ENCODE data around the gene ZCCHC3.
"Not testable (repeated sequence)": the region's sequence is repeated elsewhere in the genome, so short reads cannot be mapped to it uniquely, and the experiment has no call there.

The ZCCHC3 gene, protein sequence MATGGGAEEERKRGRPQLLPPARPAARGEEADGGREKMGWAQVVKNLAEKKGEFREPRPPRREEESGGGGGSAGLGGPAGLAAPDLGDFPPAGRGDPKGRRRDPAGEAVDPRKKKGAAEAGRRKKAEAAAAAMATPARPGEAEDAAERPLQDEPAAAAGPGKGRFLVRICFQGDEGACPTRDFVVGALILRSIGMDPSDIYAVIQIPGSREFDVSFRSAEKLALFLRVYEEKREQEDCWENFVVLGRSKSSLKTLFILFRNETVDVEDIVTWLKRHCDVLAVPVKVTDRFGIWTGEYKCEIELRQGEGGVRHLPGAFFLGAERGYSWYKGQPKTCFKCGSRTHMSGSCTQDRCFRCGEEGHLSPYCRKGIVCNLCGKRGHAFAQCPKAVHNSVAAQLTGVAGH

GRCh38 chr20:297098-297924, at the start of gene ZCCHC3:
Gene ZCCHC3, plus strand, starts transcription at chr20:297570. Its CDS starts 17 bp downstream, at chr20:297587.
- ATAC-seq (replicated peaks; ENCODE audit: extremely low read depth, poor library complexity, severe bottlenecking): peak; percentile 84
- H3K4me3 Mint-ChIP-seq: peak within 1 kb of the TSS; percentile 98
- H3K9me3 Mint-ChIP-seq: no peaks in the 10 kb centered on the region
- H3K36me3 Mint-ChIP-seq (ENCODE audit: insufficient read depth): peaks cover 15% of the 10 kb centered on the region
- peaks cover 40% of the 10 kb centered on the region for H3K4me1 Mint-ChIP-seq
- H3K27ac Mint-ChIP-seq (ENCODE audit: low read depth): peak within 1 kb of the TSS; percentile 99
- DNase-seq (ENCODE audit: low spot score in 2 of 2): peak; percentile 67 to 71
- H3K27me3 Mint-ChIP-seq: no peaks in the 10 kb centered on the region

- ATAC-seq (replicated peaks; ENCODE audit: extremely low read depth, poor library complexity, severe bottlenecking) (no peak), DNase-seq (ENCODE audit: low spot score in 2 of 2) (no peak)
- H3K27ac Mint-ChIP-seq (ENCODE audit: low read depth): no peak overlapping the region
- no peaks in the 10 kb centered on the region for H3K9me3 Mint-ChIP-seq
- H3K4me1 Mint-ChIP-seq: peaks cover 5% of the 10 kb centered on the region
- peaks cover 27% of the 10 kb centered on the region for H3K27me3 Mint-ChIP-seq
- H3K4me3 Mint-ChIP-seq: no peak overlapping the region
- no peaks in the 10 kb centered on the region for H3K36me3 Mint-ChIP-seq (ENCODE audit: insufficient read depth)
Measured at GRCh38 chr20:251354-251753, 46.0 kb upstream of the ZCCHC3 start.

GRCh38 chr20:252801-253200, 44.6 kb upstream of the ZCCHC3 start:
- no peak for ATAC-seq (replicated peaks; ENCODE audit: extremely low read depth, poor library complexity, severe bottlenecking)
- Mint-ChIP-seq H3K9me3 (no peaks in the 10 kb centered on the region), H3K36me3 (ENCODE audit: insufficient read depth) (no peaks in the 10 kb centered on the region), H3K27ac (ENCODE audit: low read depth) (no peak overlapping the region), H3K27me3 (peaks cover 34% of the 10 kb centered on the region), H3K4me1 (peaks cover 5% of the 10 kb centered on the region), H3K4me3 (no peak overlapping the region)
- no peak for DNase-seq (ENCODE audit: low spot score in 2 of 2)

DNA sequence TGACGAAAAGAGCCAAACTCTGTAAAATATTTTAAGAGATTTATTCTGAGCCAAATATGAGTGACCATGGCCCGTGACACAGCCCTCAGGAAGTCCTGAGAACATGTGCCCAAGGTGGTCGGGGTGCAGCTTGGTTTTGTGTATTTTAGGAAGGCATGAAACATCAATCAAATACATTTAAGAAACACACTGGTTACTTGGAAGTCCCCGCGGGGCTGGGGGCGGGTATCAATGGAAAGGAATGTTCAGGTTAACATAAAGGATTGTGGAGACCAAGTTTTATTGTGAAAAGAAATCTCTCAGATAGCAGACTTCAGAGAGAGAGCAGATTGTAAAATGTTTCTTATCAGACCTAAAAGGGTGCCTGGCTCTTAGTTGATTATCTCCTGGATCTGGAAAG, 43.9 kb upstream of the ZCCHC3 start:
- not testable (repeated sequence) for H3K36me3 Mint-ChIP-seq (ENCODE audit: insufficient read depth); H3K4me3 Mint-ChIP-seq; H3K27ac Mint-ChIP-seq (ENCODE audit: low read depth); ATAC-seq (replicated peaks; ENCODE audit: extremely low read depth, poor library complexity, severe bottlenecking); DNase-seq (ENCODE audit: low spot score in 2 of 2); H3K9me3 Mint-ChIP-seq; H3K4me1 Mint-ChIP-seq
- H3K27me3 Mint-ChIP-seq: peaks cover 40% of the 10 kb centered on the region

DNA sequence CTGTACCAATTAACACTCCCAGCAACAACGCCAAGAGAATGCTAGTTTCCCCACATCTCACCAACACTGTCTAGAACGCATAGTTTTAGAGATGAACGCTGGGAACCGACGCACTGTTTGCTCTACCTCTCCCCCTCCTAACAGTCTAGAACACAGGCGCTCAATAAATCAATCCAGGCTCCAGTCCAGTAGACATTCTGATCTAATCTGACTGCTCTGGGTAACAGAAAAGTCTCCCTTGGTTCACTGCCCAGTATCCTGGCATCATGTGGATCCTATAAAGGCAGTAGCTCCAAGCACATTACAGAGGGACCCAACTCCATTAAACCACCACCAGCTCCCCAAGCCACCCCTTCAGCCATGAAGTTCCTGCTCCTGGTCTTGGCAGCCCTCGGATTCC, 40.0 kb upstream of the ZCCHC3 start, which contains the start of gene DEFB132:
TSS of gene DEFB132 (plus strand) at position 306 of the 400 bp plus-strand sequence. CDS start at position 361, 55 bp downstream.
- no peaks in the 10 kb centered on the region for H3K4me1 Mint-ChIP-seq
- H3K27me3 Mint-ChIP-seq: peaks cover 38% of the 10 kb centered on the region
- no peak for DNase-seq (ENCODE audit: low spot score in 2 of 2)
- no peak within 1 kb of the TSS for H3K27ac Mint-ChIP-seq (ENCODE audit: low read depth)
- H3K36me3 Mint-ChIP-seq (ENCODE audit: insufficient read depth): no peaks in the 10 kb centered on the region
- H3K4me3 Mint-ChIP-seq: no peak within 1 kb of the TSS
- no peak for ATAC-seq (replicated peaks; ENCODE audit: extremely low read depth, poor library complexity, severe bottlenecking)
- H3K9me3 Mint-ChIP-seq: no peaks in the 10 kb centered on the region

DNA sequence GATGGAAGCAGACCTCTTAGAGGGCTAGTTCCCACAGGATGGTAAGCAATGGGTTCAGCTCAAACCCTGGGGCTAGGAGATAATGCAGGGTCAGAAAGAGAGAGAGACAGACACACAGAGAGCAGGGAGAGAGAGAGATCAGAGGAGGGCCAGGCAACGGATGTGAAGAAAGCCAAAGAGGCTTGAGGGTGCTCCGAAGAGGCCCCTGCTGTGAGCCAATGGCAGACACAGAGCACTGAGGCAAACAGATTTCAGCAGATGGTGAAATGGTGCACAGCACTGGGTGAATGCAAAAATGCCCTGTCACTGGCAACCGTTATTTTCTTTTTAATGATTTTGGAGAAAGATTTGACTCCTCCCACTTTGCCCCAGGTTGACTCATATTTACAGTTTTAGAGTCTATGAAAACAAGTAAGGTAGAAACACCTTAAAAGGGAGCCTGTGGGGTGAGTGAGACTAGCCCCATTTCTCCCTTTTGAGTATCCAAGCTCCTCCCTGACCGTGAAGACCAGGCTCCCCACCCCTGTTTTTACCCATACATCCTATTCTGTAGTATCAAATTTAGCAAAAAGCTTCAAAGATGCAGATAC, 39.0 kb upstream of the ZCCHC3 start:
- DNase-seq (ENCODE audit: low spot score in 2 of 2) (no peak), ATAC-seq (replicated peaks; ENCODE audit: extremely low read depth, poor library complexity, severe bottlenecking) (no peak)
- Mint-ChIP-seq H3K27ac (ENCODE audit: low read depth) (no peak overlapping the region), H3K9me3 (no peaks in the 10 kb centered on the region), H3K27me3 (peaks cover 33% of the 10 kb centered on the region), H3K4me3 (no peak overlapping the region), H3K4me1 (no peaks in the 10 kb centered on the region), H3K36me3 (ENCODE audit: insufficient read depth) (no peaks in the 10 kb centered on the region)

DNA sequence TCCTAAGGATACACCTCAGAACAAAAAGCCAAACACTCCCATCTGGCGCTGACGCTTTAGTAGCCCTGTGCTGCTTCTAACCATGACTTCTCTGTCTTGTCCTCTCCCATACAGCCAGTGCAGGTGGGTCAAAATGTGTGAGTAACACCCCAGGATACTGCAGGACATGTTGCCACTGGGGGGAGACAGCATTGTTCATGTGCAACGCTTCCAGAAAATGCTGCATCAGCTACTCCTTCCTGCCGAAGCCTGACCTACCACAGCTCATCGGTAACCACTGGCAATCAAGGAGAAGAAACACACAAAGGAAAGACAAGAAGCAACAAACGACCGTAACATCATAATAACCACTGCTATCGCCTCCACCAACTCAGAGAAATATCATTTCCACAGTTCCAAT, 38.4 kb upstream of the ZCCHC3 start:
- DNase-seq (ENCODE audit: low spot score in 2 of 2) (no peak), ATAC-seq (replicated peaks; ENCODE audit: extremely low read depth, poor library complexity, severe bottlenecking) (no peak)
- H3K9me3 Mint-ChIP-seq: no peaks in the 10 kb centered on the region
- H3K36me3 Mint-ChIP-seq (ENCODE audit: insufficient read depth): no peaks in the 10 kb centered on the region
- H3K4me1 Mint-ChIP-seq: no peaks in the 10 kb centered on the region
- no peak overlapping the region for H3K4me3 Mint-ChIP-seq
- H3K27me3 Mint-ChIP-seq: peaks cover 28% of the 10 kb centered on the region
- H3K27ac Mint-ChIP-seq (ENCODE audit: low read depth): no peak overlapping the region

- no peaks in the 10 kb centered on the region for H3K36me3 Mint-ChIP-seq (ENCODE audit: insufficient read depth)
- no peak overlapping the region for H3K27ac Mint-ChIP-seq (ENCODE audit: low read depth)
- H3K27me3 Mint-ChIP-seq: peaks cover 28% of the 10 kb centered on the region
- ATAC-seq (replicated peaks; ENCODE audit: extremely low read depth, poor library complexity, severe bottlenecking): no peak
- DNase-seq (ENCODE audit: low spot score in 2 of 2): no peak
- no peaks in the 10 kb centered on the region for H3K9me3 Mint-ChIP-seq
- no peaks in the 10 kb centered on the region for H3K4me1 Mint-ChIP-seq
- H3K4me3 Mint-ChIP-seq: no peak overlapping the region
Measured at GRCh38 chr20:259981-260380, 37.4 kb upstream of the ZCCHC3 start.

GRCh38 chr20:263701-264100, 33.7 kb upstream of the ZCCHC3 start:
- Mint-ChIP-seq H3K27ac (ENCODE audit: low read depth) (no peak overlapping the region), H3K36me3 (ENCODE audit: insufficient read depth) (no peaks in the 10 kb centered on the region), H3K9me3 (no peaks in the 10 kb centered on the region), H3K27me3 (peaks cover 22% of the 10 kb centered on the region), H3K4me3 (no peak overlapping the region), H3K4me1 (peaks cover 11% of the 10 kb centered on the region)
- no peak for ATAC-seq (replicated peaks; ENCODE audit: extremely low read depth, poor library complexity, severe bottlenecking)
- DNase-seq (ENCODE audit: low spot score in 2 of 2): no peak

- Mint-ChIP-seq H3K9me3 (no peaks in the 10 kb centered on the region), H3K27ac (ENCODE audit: low read depth) (no peak overlapping the region), H3K36me3 (ENCODE audit: insufficient read depth) (no peaks in the 10 kb centered on the region), H3K4me3 (peak overlapping the region; percentile 86), H3K4me1 (peaks cover 11% of the 10 kb centered on the region), H3K27me3 (peaks cover 18% of the 10 kb centered on the region)
- ATAC-seq (replicated peaks; ENCODE audit: extremely low read depth, poor library complexity, severe bottlenecking) (peak; percentile 92), DNase-seq (ENCODE audit: low spot score in 2 of 2) (peak; percentile 78 to 90)
Measured at GRCh38 chr20:266596-267562, 30.5 kb upstream of the ZCCHC3 start.

DNA sequence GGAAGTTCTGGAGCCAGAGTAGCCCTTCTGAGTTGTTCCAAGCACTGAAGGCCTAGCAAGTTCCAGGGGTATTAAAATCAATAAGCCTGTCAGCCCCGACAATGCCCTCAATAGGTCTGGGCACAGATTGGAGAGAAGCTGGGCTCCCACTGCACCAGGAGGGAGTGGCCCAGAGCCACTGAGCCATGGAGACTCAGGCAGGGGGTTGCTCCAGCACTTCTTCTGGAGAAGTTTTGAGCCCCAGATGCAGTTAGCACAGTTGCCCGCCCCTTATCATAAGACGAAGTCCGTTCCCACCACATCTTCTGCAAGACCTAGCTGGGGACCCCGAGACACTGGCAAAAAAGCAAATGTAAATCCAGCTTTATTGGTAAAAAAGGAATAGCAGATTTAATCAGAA, 26.9 kb upstream of the ZCCHC3 start:
- no peak overlapping the region for H3K4me3 Mint-ChIP-seq
- H3K27me3 Mint-ChIP-seq: peaks cover 18% of the 10 kb centered on the region
- H3K27ac Mint-ChIP-seq (ENCODE audit: low read depth): no peak overlapping the region

DNA sequence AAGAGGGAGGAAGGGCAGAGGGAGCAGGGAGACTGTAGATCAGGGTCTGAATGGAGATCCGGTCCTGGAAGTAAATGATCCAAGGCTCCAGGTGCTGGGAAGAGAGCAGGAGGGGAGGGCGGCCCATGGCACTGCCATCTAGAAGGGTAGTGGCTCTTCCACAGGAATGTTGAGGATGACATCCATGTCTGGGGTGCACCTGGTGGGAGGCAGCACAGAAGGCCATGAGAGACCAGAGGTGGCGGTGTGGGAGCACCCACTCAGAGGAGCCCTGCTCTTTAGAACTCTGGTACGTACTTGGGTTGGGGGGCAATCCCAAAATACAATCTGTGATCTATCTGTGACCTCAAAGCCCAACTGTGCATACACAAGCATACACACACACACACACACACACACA, 26.3 kb upstream of the ZCCHC3 start:
- Mint-ChIP-seq H3K27ac (ENCODE audit: low read depth) (no peak overlapping the region), H3K4me3 (no peak overlapping the region)

More for the DNA sequence above, 26.9 kb upstream of the ZCCHC3 start:
- Mint-ChIP-seq H3K9me3 (no peaks in the 10 kb centered on the region), H3K36me3 (ENCODE audit: insufficient read depth) (no peaks in the 10 kb centered on the region), H3K4me1 (peaks cover 11% of the 10 kb centered on the region)
- DNase-seq (ENCODE audit: low spot score in 2 of 2) (no peak), ATAC-seq (replicated peaks; ENCODE audit: extremely low read depth, poor library complexity, severe bottlenecking) (no peak)

More for the DNA sequence above, 26.3 kb upstream of the ZCCHC3 start:
- H3K9me3 Mint-ChIP-seq: no peaks in the 10 kb centered on the region
- H3K27me3 Mint-ChIP-seq: peaks cover 13% of the 10 kb centered on the region
- no peak for DNase-seq (ENCODE audit: low spot score in 2 of 2)
- no peak for ATAC-seq (replicated peaks; ENCODE audit: extremely low read depth, poor library complexity, severe bottlenecking)
- H3K36me3 Mint-ChIP-seq (ENCODE audit: insufficient read depth): no peaks in the 10 kb centered on the region
- peaks cover 11% of the 10 kb centered on the region for H3K4me1 Mint-ChIP-seq

Data from central memory CD8-positive, alpha-beta T cell (primary cell).